H9 (cell line): Measurements from ENCODE around the gene CCR3. TPM values are rescaled to one million over a fixed set of nuclear protein-coding genes. Genes with fewer than 3 reads are reported as not detected.

Experiments used
- DNase-seq: peaks from one replicate; pipeline ENCODE4 v3.0.0-alpha.2; 2017
- H2AFZ ChIP-seq: one replicate; pipeline ENCODE4 v1.6.1; 2013; ENCODE audit warnings: mild to moderate bottlenecking, low read length, control low read depth, moderate library complexity
- H2AK5ac ChIP-seq: 2 replicates; pipeline ENCODE4 v1.6.1; 2013; ENCODE audit warnings: low read length, control low read depth, mixed read lengths; ENCODE audit not compliant: insufficient read length
- H2BK120ac ChIP-seq: one replicate; pipeline ENCODE4 v1.6.1; 2013; ENCODE audit warnings: low read depth, mild to moderate bottlenecking, low read length, control low read depth, inconsistent platforms; ENCODE audit not compliant: poor library complexity, severe bottlenecking
- H2BK12ac ChIP-seq: 2 replicates; pipeline ENCODE4 v1.6.1; 2013; ENCODE audit warnings: low read length, control low read depth, mixed read lengths, low read depth; ENCODE audit not compliant: insufficient read length
- H2BK15ac ChIP-seq: 2 replicates; pipeline ENCODE4 v1.6.1; 2013; ENCODE audit warnings: low read depth, low read length, control low read depth
- H2BK20ac ChIP-seq: one replicate; pipeline ENCODE4 v1.6.1; 2013; ENCODE audit warnings: low read depth, mild to moderate bottlenecking, low read length, control low read depth, inconsistent platforms; ENCODE audit not compliant: poor library complexity, severe bottlenecking
- H2BK5ac ChIP-seq: 2 replicates; pipeline ENCODE4 v1.6.1; 2013; ENCODE audit warnings: low read length, control low read depth, mixed read lengths; ENCODE audit not compliant: insufficient read length
- H3K14ac ChIP-seq: 2 replicates; pipeline ENCODE4 v1.6.1; 2013; ENCODE audit warnings: low read length, control low read depth; ENCODE audit not compliant: insufficient read depth
- H3K18ac ChIP-seq: 2 replicates; pipeline ENCODE4 v1.6.1; 2013; ENCODE audit warnings: low read depth, mild to moderate bottlenecking, mixed read lengths, low read length, control low read depth; ENCODE audit not compliant: insufficient read length
- H3K23ac ChIP-seq: 2 replicates; pipeline ENCODE4 v1.6.1; 2013; ENCODE audit warnings: low read length, control low read depth, mixed read lengths, low read depth; ENCODE audit not compliant: insufficient read length
- H3K23me2 ChIP-seq: 2 replicates; pipeline ENCODE4 v1.6.1; 2013; ENCODE audit warnings: low read depth, mild to moderate bottlenecking, mixed read lengths, low read length, control low read depth; ENCODE audit not compliant: insufficient read length, poor library complexity, severe bottlenecking
- H3K27ac ChIP-seq: 2 replicates; pipeline ENCODE4 v1.5.1; 2013; ENCODE audit warnings: low read length, control low read depth, mixed read lengths, low read depth; ENCODE audit not compliant: insufficient read length
- H3K27me3 ChIP-seq: 2 replicates; pipeline ENCODE4 v1.6.1; 2013; ENCODE audit warnings: low read length, control low read depth, inconsistent platforms; ENCODE audit not compliant: insufficient read depth
- H3K4ac ChIP-seq: 2 replicates; pipeline ENCODE4 v1.6.1; 2013; ENCODE audit warnings: low read depth, mild to moderate bottlenecking, control low read depth, inconsistent platforms, low read length, moderate library complexity
- H3K4me1 ChIP-seq: 2 replicates; pipeline ENCODE4 v1.6.1; 2013; ENCODE audit warnings: low read length, control low read depth, inconsistent platforms; ENCODE audit not compliant: insufficient read depth
- H3K4me2 ChIP-seq: 2 replicates; pipeline ENCODE4 v1.6.1; 2013; ENCODE audit warnings: low read length, control low read depth, mixed read lengths; ENCODE audit not compliant: insufficient read length, insufficient read depth
- H3K56ac ChIP-seq: 2 replicates; pipeline ENCODE4 v1.6.1; 2013; ENCODE audit warnings: low read depth, mild to moderate bottlenecking, mixed read lengths, low read length, control low read depth; ENCODE audit not compliant: insufficient read length
- H3K79me1 ChIP-seq: 2 replicates; pipeline ENCODE4 v1.6.1; 2013; ENCODE audit warnings: low read depth, mild to moderate bottlenecking, moderate library complexity, low read length, control low read depth, inconsistent platforms; ENCODE audit not compliant: insufficient read depth, poor library complexity, severe bottlenecking
- H3K79me2 ChIP-seq: 2 replicates; pipeline ENCODE4 v1.6.1; 2013; ENCODE audit warnings: low read length, control low read depth, inconsistent platforms; ENCODE audit not compliant: insufficient read depth
- H3K9ac ChIP-seq: 2 replicates; pipeline ENCODE4 v1.6.1; 2013; ENCODE audit warnings: low read length, control low read depth, mixed read lengths; ENCODE audit not compliant: insufficient read length; ENCODE audit errors: extremely low read depth
- H3K9me3 ChIP-seq: one replicate; pipeline ENCODE4 v1.6.1; 2013; ENCODE audit warnings: low read depth, low read length, inconsistent platforms; ENCODE audit not compliant: control insufficient read depth
- H3T11ph ChIP-seq: one replicate; pipeline ENCODE4 v1.6.1; 2013; ENCODE audit warnings: mild to moderate bottlenecking, low read length, control low read depth, inconsistent platforms
- H4K20me1 ChIP-seq: one replicate; pipeline ENCODE4 v1.6.1; 2013; ENCODE audit not compliant: control insufficient read depth, insufficient read length, insufficient read depth
- H4K5ac ChIP-seq: 2 replicates; pipeline ENCODE4 v1.6.1; 2013; ENCODE audit warnings: low read depth, mild to moderate bottlenecking, mixed read lengths, low read length, control low read depth; ENCODE audit not compliant: insufficient read length
- H4K8ac ChIP-seq: replicated peaks from 2 replicates; pipeline ENCODE4 v1.6.1; 2013; ENCODE audit warnings: low read length, control low read depth, mixed read lengths, low read depth; ENCODE audit not compliant: insufficient read length
- H4K91ac ChIP-seq: 2 replicates; pipeline ENCODE4 v1.6.1; 2013; ENCODE audit warnings: low read depth, mild to moderate bottlenecking, moderate library complexity, mixed read lengths, low read length, control low read depth; ENCODE audit not compliant: insufficient read length
- H3K27ac Mint-ChIP-seq, 3 experiments: 2 replicates in 2 of 3; 3 replicates in 1 of 3; pipeline ENCODE4 v1.8.0; 2020 to 2021; ENCODE audit warnings: mixed read lengths in 3 of 3, mild to moderate bottlenecking in 1 of 3, moderate library complexity in 1 of 3
- H3K27me3 Mint-ChIP-seq: 2 replicates; pipeline ENCODE4 v1.8.0; 2021; ENCODE audit warnings: low read depth, mild to moderate bottlenecking, moderate library complexity, mixed read lengths
- H3K36me3 Mint-ChIP-seq, 3 experiments: 2 replicates in 2 of 3; 3 replicates in 1 of 3; pipeline ENCODE4 v1.8.0; 2020 to 2021; ENCODE audit warnings: low read depth in 3 of 3, mixed read lengths in 3 of 3; ENCODE audit not compliant: insufficient read depth in 1 of 3
- H3K4me1 Mint-ChIP-seq, 2 experiments: 2 replicates each; pipeline ENCODE4 v1.8.0; 2020; ENCODE audit warnings: mixed read lengths in 2 of 2
- H3K4me3 Mint-ChIP-seq, 2 experiments: 2 replicates in 1 of 2; 3 replicates in 1 of 2; pipeline ENCODE4 v1.8.0; 2020 to 2021; ENCODE audit warnings: mild to moderate bottlenecking in 2 of 2, mixed read lengths in 2 of 2, moderate library complexity in 1 of 2
- H3K9me3 Mint-ChIP-seq, 2 experiments: 2 replicates in 1 of 2; 3 replicates in 1 of 2; pipeline ENCODE4 v1.8.0; 2020; ENCODE audit warnings: mild to moderate bottlenecking in 2 of 2, mixed read lengths in 2 of 2, moderate library complexity in 1 of 2
- CTCF ChIP-seq: fragments of 200-600 bp; sonication (generic); conservative IDR thresholded peaks from 3 replicates; pipeline ENCODE4 v1.8.0; 2021; ENCODE audit warnings: antibody characterized with exemption, mild to moderate bottlenecking
- WGBS: extraction: QIAGEN DNeasy Blood & Tissue Kit; methylation state at CpG from one replicate; pipeline ENCODE4 v1.1.7; 2013; ENCODE audit warnings: missing lambda C conversion rate, low lambda C conversion rate, mixed read lengths; ENCODE audit not compliant: insufficient read length; ENCODE audit errors: extremely low coverage; 5-methylcytosine and 5-hydroxymethylcytosine counted together
- total RNA-seq: library from RNA; stranded (reverse); gene quantifications from 2 replicates; pipeline ENCODE4 v1.2.1, GENCODE V29; 2021

CCR3 gene
- total RNA-seq, 1 experiment from 2014 or later, result not detected

GRCh38 chr3:46272028-46272451 is 29.8 kb downstream of the CCR3 start:
- Histone ChIP-seq H3K9ac (no peak overlapping the region), H4K5ac (no peak overlapping the region), H4K91ac (no peak overlapping the region), H3K18ac (no peak overlapping the region), H4K20me1 (no peaks in the 10 kb centered on the region), H2AK5ac (no peak overlapping the region), H4K8ac (no peak overlapping the region), H2BK15ac (no peak overlapping the region), H3K23me2 (no peaks in the 10 kb centered on the region), H3K79me1 (no peaks in the 10 kb centered on the region), H2BK20ac (no peak overlapping the region), H3K27me3 (no peaks in the 10 kb centered on the region), H3K9me3 (no peaks in the 10 kb centered on the region), H2BK12ac (no peak overlapping the region), H3K4me2 (no peak overlapping the region), H2AFZ (no peak overlapping the region), H2BK5ac (no peak overlapping the region), H2BK120ac (no peak overlapping the region), H3K4ac (no peak overlapping the region), H3K27ac (no peak overlapping the region), H3K14ac (no peak overlapping the region), H3T11ph (no peak overlapping the region), H3K56ac (no peak overlapping the region), H3K4me1 (no peaks in the 10 kb centered on the region), H3K79me2 (no peaks in the 10 kb centered on the region), H3K23ac (no peak overlapping the region)
- Mint-ChIP-seq H3K4me1 (no peaks in the 10 kb centered on the region), H3K36me3 (peaks cover 0 to 11% (median 7%) of the 10 kb centered on the region in 3 experiments; a peak in 3 of 7 replicates), H3K4me3 (no peak overlapping the region), H3K9me3 (peaks cover 7 to 11% of the 10 kb centered on the region in 2 experiments; a peak in 4 of 5 replicates), H3K27me3 (peaks cover 5% of the 10 kb centered on the region), H3K27ac (no peak overlapping the region)
- DNase-seq, result no peak
- no peak for TF ChIP-seq CTCF
- no CpG with 5 or more reads among the region's 4 CpGs for WGBS
